Measurements from ENCODE around the gene DDX11.
"Not testable (repeated sequence)": the region's sequence is repeated elsewhere in the genome, so short reads cannot be mapped to it uniquely, and the experiment has no call there.

DNA sequence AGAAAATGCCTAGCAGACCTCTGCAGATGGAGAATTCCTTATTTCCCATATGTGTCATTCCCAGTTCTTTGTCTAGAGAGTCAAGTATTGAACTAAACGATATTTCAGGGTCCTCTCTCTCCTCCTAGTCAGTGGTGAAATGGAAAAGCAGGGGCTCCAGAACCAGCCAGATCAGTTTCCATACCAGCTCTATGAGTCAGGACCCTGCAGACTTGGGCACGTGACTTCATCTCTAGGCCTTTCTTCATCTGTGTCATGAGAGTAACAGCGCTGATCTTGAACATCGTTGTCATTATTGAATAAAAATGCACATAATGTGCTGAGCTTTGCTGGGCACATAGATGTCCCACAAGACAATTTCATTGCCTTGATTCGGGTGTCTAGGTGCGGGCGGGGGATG lies 23.1 kb upstream of the DDX11 start:
- TF ChIP-seq, protein P1, sequence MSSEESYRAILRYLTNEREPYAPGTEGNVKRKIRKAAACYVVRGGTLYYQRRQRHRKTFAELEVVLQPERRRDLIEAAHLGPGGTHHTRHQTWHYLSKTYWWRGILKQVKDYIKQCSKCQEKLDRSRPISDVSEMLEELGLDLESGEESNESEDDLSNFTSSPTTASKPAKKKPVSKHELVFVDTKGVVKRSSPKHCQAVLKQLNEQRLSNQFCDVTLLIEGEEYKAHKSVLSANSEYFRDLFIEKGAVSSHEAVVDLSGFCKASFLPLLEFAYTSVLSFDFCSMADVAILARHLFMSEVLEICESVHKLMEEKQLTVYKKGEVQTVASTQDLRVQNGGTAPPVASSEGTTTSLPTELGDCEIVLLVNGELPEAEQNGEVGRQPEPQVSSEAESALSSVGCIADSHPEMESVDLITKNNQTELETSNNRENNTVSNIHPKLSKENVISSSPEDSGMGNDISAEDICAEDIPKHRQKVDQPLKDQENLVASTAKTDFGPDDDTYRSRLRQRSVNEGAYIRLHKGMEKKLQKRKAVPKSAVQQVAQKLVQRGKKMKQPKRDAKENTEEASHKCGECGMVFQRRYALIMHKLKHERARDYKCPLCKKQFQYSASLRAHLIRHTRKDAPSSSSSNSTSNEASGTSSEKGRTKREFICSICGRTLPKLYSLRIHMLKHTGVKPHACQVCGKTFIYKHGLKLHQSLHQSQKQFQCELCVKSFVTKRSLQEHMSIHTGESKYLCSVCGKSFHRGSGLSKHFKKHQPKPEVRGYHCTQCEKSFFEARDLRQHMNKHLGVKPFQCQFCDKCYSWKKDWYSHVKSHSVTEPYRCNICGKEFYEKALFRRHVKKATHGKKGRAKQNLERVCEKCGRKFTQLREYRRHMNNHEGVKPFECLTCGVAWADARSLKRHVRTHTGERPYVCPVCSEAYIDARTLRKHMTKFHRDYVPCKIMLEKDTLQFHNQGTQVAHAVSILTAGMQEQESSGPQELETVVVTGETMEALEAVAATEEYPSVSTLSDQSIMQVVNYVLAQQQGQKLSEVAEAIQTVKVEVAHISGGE (tag by site-specific recombination; conservative IDR thresholded peaks at IDR 0.05; ENCODE audit: low read depth): not testable (repeated sequence)
- not testable (repeated sequence) for TF ChIP-seq ZFP37, ZNF768, ZNF10 (tag by site-specific recombination; IDR thresholded peaks at IDR 0.05)
- TF ChIP-seq, protein P2, sequence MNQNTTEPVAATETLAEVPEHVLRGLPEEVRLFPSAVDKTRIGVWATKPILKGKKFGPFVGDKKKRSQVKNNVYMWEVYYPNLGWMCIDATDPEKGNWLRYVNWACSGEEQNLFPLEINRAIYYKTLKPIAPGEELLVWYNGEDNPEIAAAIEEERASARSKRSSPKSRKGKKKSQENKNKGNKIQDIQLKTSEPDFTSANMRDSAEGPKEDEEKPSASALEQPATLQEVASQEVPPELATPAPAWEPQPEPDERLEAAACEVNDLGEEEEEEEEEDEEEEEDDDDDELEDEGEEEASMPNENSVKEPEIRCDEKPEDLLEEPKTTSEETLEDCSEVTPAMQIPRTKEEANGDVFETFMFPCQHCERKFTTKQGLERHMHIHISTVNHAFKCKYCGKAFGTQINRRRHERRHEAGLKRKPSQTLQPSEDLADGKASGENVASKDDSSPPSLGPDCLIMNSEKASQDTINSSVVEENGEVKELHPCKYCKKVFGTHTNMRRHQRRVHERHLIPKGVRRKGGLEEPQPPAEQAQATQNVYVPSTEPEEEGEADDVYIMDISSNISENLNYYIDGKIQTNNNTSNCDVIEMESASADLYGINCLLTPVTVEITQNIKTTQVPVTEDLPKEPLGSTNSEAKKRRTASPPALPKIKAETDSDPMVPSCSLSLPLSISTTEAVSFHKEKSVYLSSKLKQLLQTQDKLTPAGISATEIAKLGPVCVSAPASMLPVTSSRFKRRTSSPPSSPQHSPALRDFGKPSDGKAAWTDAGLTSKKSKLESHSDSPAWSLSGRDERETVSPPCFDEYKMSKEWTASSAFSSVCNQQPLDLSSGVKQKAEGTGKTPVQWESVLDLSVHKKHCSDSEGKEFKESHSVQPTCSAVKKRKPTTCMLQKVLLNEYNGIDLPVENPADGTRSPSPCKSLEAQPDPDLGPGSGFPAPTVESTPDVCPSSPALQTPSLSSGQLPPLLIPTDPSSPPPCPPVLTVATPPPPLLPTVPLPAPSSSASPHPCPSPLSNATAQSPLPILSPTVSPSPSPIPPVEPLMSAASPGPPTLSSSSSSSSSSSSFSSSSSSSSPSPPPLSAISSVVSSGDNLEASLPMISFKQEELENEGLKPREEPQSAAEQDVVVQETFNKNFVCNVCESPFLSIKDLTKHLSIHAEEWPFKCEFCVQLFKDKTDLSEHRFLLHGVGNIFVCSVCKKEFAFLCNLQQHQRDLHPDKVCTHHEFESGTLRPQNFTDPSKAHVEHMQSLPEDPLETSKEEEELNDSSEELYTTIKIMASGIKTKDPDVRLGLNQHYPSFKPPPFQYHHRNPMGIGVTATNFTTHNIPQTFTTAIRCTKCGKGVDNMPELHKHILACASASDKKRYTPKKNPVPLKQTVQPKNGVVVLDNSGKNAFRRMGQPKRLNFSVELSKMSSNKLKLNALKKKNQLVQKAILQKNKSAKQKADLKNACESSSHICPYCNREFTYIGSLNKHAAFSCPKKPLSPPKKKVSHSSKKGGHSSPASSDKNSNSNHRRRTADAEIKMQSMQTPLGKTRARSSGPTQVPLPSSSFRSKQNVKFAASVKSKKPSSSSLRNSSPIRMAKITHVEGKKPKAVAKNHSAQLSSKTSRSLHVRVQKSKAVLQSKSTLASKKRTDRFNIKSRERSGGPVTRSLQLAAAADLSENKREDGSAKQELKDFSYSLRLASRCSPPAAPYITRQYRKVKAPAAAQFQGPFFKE (tag by site-specific recombination; IDR thresholded peaks at IDR 0.05; ENCODE audit: borderline replicate concordance): not testable (repeated sequence)
- TF ChIP-seq, protein P3, sequence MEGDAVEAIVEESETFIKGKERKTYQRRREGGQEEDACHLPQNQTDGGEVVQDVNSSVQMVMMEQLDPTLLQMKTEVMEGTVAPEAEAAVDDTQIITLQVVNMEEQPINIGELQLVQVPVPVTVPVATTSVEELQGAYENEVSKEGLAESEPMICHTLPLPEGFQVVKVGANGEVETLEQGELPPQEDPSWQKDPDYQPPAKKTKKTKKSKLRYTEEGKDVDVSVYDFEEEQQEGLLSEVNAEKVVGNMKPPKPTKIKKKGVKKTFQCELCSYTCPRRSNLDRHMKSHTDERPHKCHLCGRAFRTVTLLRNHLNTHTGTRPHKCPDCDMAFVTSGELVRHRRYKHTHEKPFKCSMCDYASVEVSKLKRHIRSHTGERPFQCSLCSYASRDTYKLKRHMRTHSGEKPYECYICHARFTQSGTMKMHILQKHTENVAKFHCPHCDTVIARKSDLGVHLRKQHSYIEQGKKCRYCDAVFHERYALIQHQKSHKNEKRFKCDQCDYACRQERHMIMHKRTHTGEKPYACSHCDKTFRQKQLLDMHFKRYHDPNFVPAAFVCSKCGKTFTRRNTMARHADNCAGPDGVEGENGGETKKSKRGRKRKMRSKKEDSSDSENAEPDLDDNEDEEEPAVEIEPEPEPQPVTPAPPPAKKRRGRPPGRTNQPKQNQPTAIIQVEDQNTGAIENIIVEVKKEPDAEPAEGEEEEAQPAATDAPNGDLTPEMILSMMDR (tag by site-specific recombination; IDR thresholded peaks at IDR 0.05): not testable (repeated sequence)
- TF ChIP-seq, protein P4, sequence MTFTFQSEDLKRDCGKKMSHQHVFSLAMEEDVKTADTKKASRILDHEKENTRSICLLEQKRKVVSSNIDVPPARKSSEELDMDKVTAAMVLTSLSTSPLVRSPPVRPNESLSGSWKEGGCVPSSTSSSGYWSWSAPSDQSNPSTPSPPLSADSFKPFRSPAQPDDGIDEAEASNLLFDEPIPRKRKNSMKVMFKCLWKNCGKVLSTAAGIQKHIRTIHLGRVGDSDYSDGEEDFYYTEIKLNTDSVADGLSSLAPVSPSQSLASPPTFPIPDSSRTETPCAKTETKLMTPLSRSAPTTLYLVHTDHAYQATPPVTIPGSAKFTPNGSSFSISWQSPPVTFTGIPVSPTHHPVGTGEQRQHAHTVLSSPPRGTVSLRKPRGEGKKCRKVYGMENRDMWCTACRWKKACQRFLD (tag by site-specific recombination; IDR thresholded peaks at IDR 0.05): not testable (repeated sequence)
- TF ChIP-seq, protein P5, sequence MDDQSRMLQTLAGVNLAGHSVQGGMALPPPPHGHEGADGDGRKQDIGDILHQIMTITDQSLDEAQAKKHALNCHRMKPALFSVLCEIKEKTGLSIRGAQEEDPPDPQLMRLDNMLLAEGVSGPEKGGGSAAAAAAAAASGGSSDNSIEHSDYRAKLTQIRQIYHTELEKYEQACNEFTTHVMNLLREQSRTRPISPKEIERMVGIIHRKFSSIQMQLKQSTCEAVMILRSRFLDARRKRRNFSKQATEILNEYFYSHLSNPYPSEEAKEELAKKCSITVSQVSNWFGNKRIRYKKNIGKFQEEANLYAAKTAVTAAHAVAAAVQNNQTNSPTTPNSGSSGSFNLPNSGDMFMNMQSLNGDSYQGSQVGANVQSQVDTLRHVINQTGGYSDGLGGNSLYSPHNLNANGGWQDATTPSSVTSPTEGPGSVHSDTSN (CRISPR knock-in tag; IDR thresholded peaks at IDR 0.05): not testable (repeated sequence)

Data from HEK293 (cell line).